HG03103 (cell line): ENCODE data around the gene DNPH1.
A peak's percentile ranks its signal among the peaks of the same experiment; 100 is the strongest.

Source experiments
- ATAC-seq: cut with Tn5 transposase; IDR thresholded peaks from one replicate; pipeline ENCODE4 v1.9.1; 2021; ENCODE audit warnings: low read depth; ENCODE audit not compliant: unreplicated experiment

Gene DNPH1

GRCh38 chr6:43247114-43247999 is 18.1 kb upstream of the DNPH1 start:
- peak; percentile 76 for ATAC-seq

- no peak for ATAC-seq
These were observed 17.2 kb upstream of the DNPH1 start for GRCh38 chr6:43246301-43247113.

GRCh38 chr6:43243664-43244321 is 14.5 kb upstream of the DNPH1 start:
- no peak for ATAC-seq

- ATAC-seq, result no peak
These were observed 13.8 kb upstream of the DNPH1 start, which contains the start of gene TTBK1 for GRCh38 chr6:43242908-43243663. Gene TTBK1, plus strand, starts transcription at chr6:43243481. Its CDS starts 3,180 bp downstream, at chr6:43246661.

GRCh38 chr6:43241446-43241845 is 12.2 kb upstream of the DNPH1 start:
- no peak for ATAC-seq

- ATAC-seq, result no peak
These were observed 11.7 kb upstream of the DNPH1 start for GRCh38 chr6:43240950-43241349.

- ATAC-seq, result no peak
These were observed 9.8 kb upstream of the DNPH1 start for GRCh38 chr6:43239054-43239453.

GRCh38 chr6:43235841-43236240 is 6.6 kb upstream of the DNPH1 start:
- no peak for ATAC-seq

GRCh38 chr6:43231735-43232450 is 2.6 kb upstream of the DNPH1 start:
- no peak for ATAC-seq

- ATAC-seq, result no peak
These were observed 1.8 kb upstream of the DNPH1 start for GRCh38 chr6:43231053-43231452.

- no peak for ATAC-seq
These were observed 731 bp upstream of the DNPH1 start for GRCh38 chr6:43229803-43230620.

- ATAC-seq, result no peak
These were observed 3.0 kb downstream of the DNPH1 start for GRCh38 chr6:43226192-43226851.

- no peak for ATAC-seq
These were observed 6.1 kb downstream of the DNPH1 start for GRCh38 chr6:43223175-43223574.

- ATAC-seq, result no peak
These were observed 6.7 kb downstream of the DNPH1 start for GRCh38 chr6:43222418-43223059.

GRCh38 chr6:43221046-43221972 is 8.0 kb downstream of the DNPH1 start:
- ATAC-seq, result no peak

GRCh38 chr6:43220439-43220951 is 8.8 kb downstream of the DNPH1 start:
- no peak for ATAC-seq

GRCh38 chr6:43219814-43220213 is 9.5 kb downstream of the DNPH1 start:
- ATAC-seq, result no peak
